ENCODE measurements around the gene SERGEF. TPM values are rescaled to one million over a fixed set of nuclear protein-coding genes. Genes with fewer than 3 reads are reported as not detected.

The SERGEF gene
- total and polyA plus RNA-seq, 8 donors: 9.3 to 158 (median 73.5) TPM; not detected in 1

GRCh38 chr11:17933708-17934107, 79.1 kb downstream of the SERGEF start:
- TF ChIP-seq EP300 (IDR thresholded peaks at IDR 0.05) (no peak), CTCF (IDR thresholded peaks at IDR 0.05) (no peak), POLR2AphosphoS5 (IDR thresholded peaks at IDR 0.05) (no peak), POLR2A (IDR thresholded peaks at IDR 0.05) (no peak)
- Histone ChIP-seq H3K27ac (no peak overlapping the region), H3K4me3 (no peak overlapping the region), H3K27me3 (no peaks in the 10 kb centered on the region), H3K9me3 (no peaks in the 10 kb centered on the region), H3K36me3 (peaks cover 0 to 4% (median 0%) of the 10 kb centered on the region in 4 donors), H3K4me1 (peaks cover 0 to 6% (median 0%) of the 10 kb centered on the region in 4 donors)
- WGBS, 5 donors: 85 to 98% (median 91%) methylated on average over 1 of the region's 1 CpG
- intact Hi-C loops (cut with DNase I; ENCODE audit: low total_unique reads): no loop called here
- no peak for DNase-seq

- 97 to 100% (median 98%) methylated on average over 1 of the region's 1 CpG for WGBS, 5 donors
- no peak overlapping the region for H3K27ac ChIP-seq
- no peaks in the 10 kb centered on the region for H3K27me3 ChIP-seq
- TF ChIP-seq POLR2A (IDR thresholded peaks at IDR 0.05) (no peak), POLR2AphosphoS5 (IDR thresholded peaks at IDR 0.05) (no peak), CTCF (IDR thresholded peaks at IDR 0.05) (no peak), EP300 (IDR thresholded peaks at IDR 0.05) (no peak)
- intact Hi-C loops (cut with DNase I; ENCODE audit: low total_unique reads): no loop called here
- H3K4me3 ChIP-seq: no peak overlapping the region
- H3K9me3 ChIP-seq: no peaks in the 10 kb centered on the region
- DNase-seq: no peak
- H3K36me3 ChIP-seq: peaks cover 0 to 4% (median 0%) of the 10 kb centered on the region in 4 donors
- H3K4me1 ChIP-seq: peaks cover 0 to 6% (median 0%) of the 10 kb centered on the region in 4 donors
Observed at GRCh38 chr11:17932472-17932871, 80.4 kb downstream of the SERGEF start.

- intact Hi-C loops (cut with DNase I; ENCODE audit: low total_unique reads): no loop called here
- Histone ChIP-seq H3K9me3 (no peaks in the 10 kb centered on the region), H3K4me3 (no peak overlapping the region), H3K27me3 (no peaks in the 10 kb centered on the region), H3K36me3 (peaks cover 0 to 6% (median 2%) of the 10 kb centered on the region in 4 donors), H3K27ac (no peak overlapping the region), H3K4me1 (peaks cover 0 to 6% (median 0%) of the 10 kb centered on the region in 4 donors)
- TF ChIP-seq POLR2A (IDR thresholded peaks at IDR 0.05): no peak
- no peak for TF ChIP-seq POLR2AphosphoS5 (IDR thresholded peaks at IDR 0.05)
- TF ChIP-seq CTCF (IDR thresholded peaks at IDR 0.05): no peak
- no peak for TF ChIP-seq EP300 (IDR thresholded peaks at IDR 0.05)
- no peak for DNase-seq
- 88 to 100% (median 98%) methylated on average over 1 of the region's 1 CpG for WGBS, 5 donors
Observed at GRCh38 chr11:17931595-17931994, 81.3 kb downstream of the SERGEF start.

- DNase-seq: no peak
- Histone ChIP-seq H3K36me3 (peaks cover 0 to 10% (median 8%) of the 10 kb centered on the region in 4 donors), H3K4me1 (peaks cover 0 to 6% (median 0%) of the 10 kb centered on the region in 4 donors), H3K4me3 (no peak overlapping the region), H3K27me3 (no peaks in the 10 kb centered on the region), H3K27ac (no peak overlapping the region), H3K9me3 (no peaks in the 10 kb centered on the region)
- WGBS, 5 donors: 89 to 95% (median 93%) methylated on average over 3 of the region's 3 CpGs
- intact Hi-C loops (cut with DNase I; ENCODE audit: low total_unique reads): no loop called here
- TF ChIP-seq POLR2AphosphoS5 (IDR thresholded peaks at IDR 0.05) (no peak), POLR2A (IDR thresholded peaks at IDR 0.05) (no peak), EP300 (IDR thresholded peaks at IDR 0.05) (no peak), CTCF (IDR thresholded peaks at IDR 0.05) (no peak)
Observed at GRCh38 chr11:17930544-17931125, 82.2 kb downstream of the SERGEF start.
